HG02970 (cell line): ENCODE data around the gene FAM9A.
"Not testable (repeated sequence)": the region's sequence is repeated elsewhere in the genome, so short reads cannot be mapped to it uniquely, and the experiment has no call there.

Experiments
- ATAC-seq: cut with Tn5 transposase; IDR thresholded peaks from one replicate; pipeline ENCODE4 v1.9.1; 2021; ENCODE audit warnings: mild to moderate bottlenecking, moderate library complexity, moderate number of reproducible peaks; ENCODE audit not compliant: unreplicated experiment, low FRiP score

FAM9A gene

GRCh38 chrX:8805046-8805445 is 3.9 kb upstream of the FAM9A start:
- ATAC-seq: no peak

GRCh38 chrX:8803326-8803725 is 2.1 kb upstream of the FAM9A start:
- ATAC-seq: no peak

GRCh38 chrX:8800351-8800750 is 832 bp downstream of the FAM9A start:
- not testable (repeated sequence) for ATAC-seq

- not testable (repeated sequence) for ATAC-seq
Observed at GRCh38 chrX:8799281-8799680, 1.9 kb downstream of the FAM9A start.

GRCh38 chrX:8798702-8799101 is 2.5 kb downstream of the FAM9A start:
- not testable (repeated sequence) for ATAC-seq

- ATAC-seq: not testable (repeated sequence)
Observed at GRCh38 chrX:8787119-8787518, 14.1 kb downstream of the FAM9A start.

GRCh38 chrX:8784162-8784561 is 17.0 kb downstream of the FAM9A start:
- no peak for ATAC-seq

GRCh38 chrX:8783714-8784098 is 17.5 kb downstream of the FAM9A start:
- no peak for ATAC-seq

- ATAC-seq: no peak
Observed at GRCh38 chrX:8783097-8783713, 18.0 kb downstream of the FAM9A start.

- no peak for ATAC-seq
Observed at GRCh38 chrX:8782595-8782994, 18.6 kb downstream of the FAM9A start.

GRCh38 chrX:8781921-8782320 is 19.3 kb downstream of the FAM9A start:
- ATAC-seq: not testable (repeated sequence)

- no peak for ATAC-seq
Observed at GRCh38 chrX:8773117-8773516, 28.1 kb downstream of the FAM9A start.

- no peak for ATAC-seq
Observed at GRCh38 chrX:8760021-8760420, 41.2 kb downstream of the FAM9A start.

- not testable (repeated sequence) for ATAC-seq
Observed at GRCh38 chrX:8758706-8759105, 42.5 kb downstream of the FAM9A start.

- not testable (repeated sequence) for ATAC-seq
Observed at GRCh38 chrX:8757609-8758389, 43.4 kb downstream of the FAM9A start.

- no peak for ATAC-seq
Observed at GRCh38 chrX:8755813-8756212, 45.4 kb downstream of the FAM9A start.

- ATAC-seq: no peak
Observed at GRCh38 chrX:8755116-8755515, 46.1 kb downstream of the FAM9A start.

- no peak for ATAC-seq
Observed at GRCh38 chrX:8749697-8750096, 51.5 kb downstream of the FAM9A start.

GRCh38 chrX:8748855-8749254 is 52.3 kb downstream of the FAM9A start:
- no peak for ATAC-seq

GRCh38 chrX:8743126-8743732 is 58.0 kb downstream of the FAM9A start:
- ATAC-seq: no peak

- ATAC-seq: no peak
Observed at GRCh38 chrX:8741981-8742380, 59.2 kb downstream of the FAM9A start.
